Central memory CD8-positive, alpha-beta T cell (primary cell): ENCODE measurements around the gene THAP12.

Experiments used
- ATAC-seq: fragments of 150-1000 bp; cut with Tn5 transposase; replicated peaks from 2 replicates; pipeline ENCODE4 v1.10.0; 2022; ENCODE audit warnings: mild to moderate bottlenecking, moderate FRiP score, moderate number of reproducible peaks; ENCODE audit not compliant: poor library complexity, severe bottlenecking; ENCODE audit errors: extremely low read depth
- DNase-seq, 2 donors: peaks; one replicate each; pipeline ENCODE4 v3.0.0; 2021; ENCODE audit warnings: low spot score in 2 of 2
- H3K27ac Mint-ChIP-seq: one replicate; pipeline ENCODE4 v1.8.0; 2022; ENCODE audit warnings: low read depth, mild to moderate bottlenecking, moderate library complexity, mixed read lengths
- H3K27me3 Mint-ChIP-seq: one replicate; pipeline ENCODE4 v1.8.0; 2022; ENCODE audit warnings: mixed read lengths
- H3K36me3 Mint-ChIP-seq: one replicate; pipeline ENCODE4 v1.8.0; 2022; ENCODE audit warnings: mild to moderate bottlenecking, moderate library complexity, mixed read lengths; ENCODE audit not compliant: insufficient read depth
- H3K4me1 Mint-ChIP-seq: one replicate; pipeline ENCODE4 v1.8.0; 2022; ENCODE audit warnings: mixed read lengths
- H3K4me3 Mint-ChIP-seq: one replicate; pipeline ENCODE4 v1.8.0; 2022; ENCODE audit warnings: mild to moderate bottlenecking, moderate library complexity, mixed read lengths
- H3K9me3 Mint-ChIP-seq: one replicate; pipeline ENCODE4 v1.8.0; 2022; ENCODE audit warnings: mixed read lengths

Gene THAP12

GRCh38 chr11:76303399-76303798 lies 77.5 kb downstream of the THAP12 start:
- no peak for DNase-seq
- no peak for ATAC-seq
- no peak overlapping the region for H3K4me3 Mint-ChIP-seq
- no peak overlapping the region for H3K27ac Mint-ChIP-seq
- no peaks in the 10 kb centered on the region for H3K4me1 Mint-ChIP-seq
- H3K27me3 Mint-ChIP-seq, result no peaks in the 10 kb centered on the region
- peaks cover 2% of the 10 kb centered on the region for H3K36me3 Mint-ChIP-seq
- no peaks in the 10 kb centered on the region for H3K9me3 Mint-ChIP-seq

GRCh38 chr11:76302996-76303395 lies 77.9 kb downstream of the THAP12 start:
- H3K36me3 Mint-ChIP-seq, result peaks cover 2% of the 10 kb centered on the region
- H3K4me3 Mint-ChIP-seq, result no peak overlapping the region
- no peak overlapping the region for H3K27ac Mint-ChIP-seq
- ATAC-seq, result no peak
- H3K9me3 Mint-ChIP-seq, result no peaks in the 10 kb centered on the region
- no peak for DNase-seq
- H3K4me1 Mint-ChIP-seq, result no peaks in the 10 kb centered on the region
- H3K27me3 Mint-ChIP-seq, result no peaks in the 10 kb centered on the region
